B cell (primary cell): Measurements from ENCODE around the gene SERPINB1. TPM values are rescaled to one million over a fixed set of nuclear protein-coding genes. Genes with fewer than 3 reads are reported as not detected.

Experiments used
- ATAC-seq: fragments of 200-7000 bp; cut with Tn5 transposase; one replicate; pipeline ENCODE4 v1.10.0; 2021; ENCODE audit warnings: low read depth, mild to moderate bottlenecking, moderate number of reproducible peaks, moderate library complexity
- CTCF ChIA-PET: fragments of 350-600 bp; sonication (Branson Sonifier 250); formaldehyde crosslinking; loops from one replicate; lab custom pipeline; 2021; ENCODE audit warnings: antibody characterized with exemption, inconsistent platforms; lab: Charles Lee
- POLR2A ChIA-PET: fragments of 350-600 bp; sonication (Branson Sonifier 250); formaldehyde crosslinking; loops from one replicate; lab custom pipeline; 2021; ENCODE audit warnings: antibody characterized with exemption; lab: Charles Lee
- DNase-seq: peaks from one replicate; pipeline ENCODE4 v3.0.0; 2013
- H2AFZ ChIP-seq: 2 replicates; pipeline ENCODE4 v1.6.1; 2012; ENCODE audit warnings: mild to moderate bottlenecking, low read depth, low read length; ENCODE audit not compliant: insufficient read depth, poor library complexity, severe bottlenecking
- H3K27ac ChIP-seq, 2 donors: 1 replicate in 1 of 2; 2 replicates in 1 of 2; pipeline ENCODE4 v1.5.1; 2012 to 2013; ENCODE audit warnings: low read length in 2 of 2, mild to moderate bottlenecking in 2 of 2, moderate library complexity in 1 of 2
- H3K27me3 ChIP-seq, 4 experiments: fragments of 200-600 bp in 1 of 4; sonication (generic) in 1 of 4; replicated peaks in 1 of 4; 1 replicate in 2 of 4; 2 replicates in 2 of 4; pipeline versions ENCODE4 v1.6.1 to v1.7.0; 2013 to 2016; ENCODE audit warnings: low read length in 3 of 4, mild to moderate bottlenecking in 2 of 4, mixed read lengths in 1 of 4, moderate library complexity in 1 of 4; ENCODE audit not compliant: insufficient read depth in 4 of 4, control insufficient read depth in 3 of 4; ENCODE audit errors: control extremely low read depth in 1 of 4
- H3K36me3 ChIP-seq, 2 experiments: replicated peaks in 1 of 2; 1 replicate in 1 of 2; 2 replicates in 1 of 2; pipeline versions ENCODE4 v1.6.1 to v1.7.1; 2013; ENCODE audit warnings: low read length in 1 of 2; ENCODE audit not compliant: insufficient read depth in 2 of 2, control insufficient read depth in 1 of 2; ENCODE audit errors: control extremely low read depth in 1 of 2, extremely low read depth in 1 of 2
- H3K4me1 ChIP-seq, 2 donors: fragments of 200-600 bp in 1 of 2; sonication (generic) in 1 of 2; 1 replicate in 1 of 2; 2 replicates in 1 of 2; pipeline versions ENCODE4 v1.5.1 to v1.6.1; 2013 to 2017; ENCODE audit warnings: low read length in 2 of 2; ENCODE audit not compliant: control insufficient read depth in 2 of 2, insufficient read depth in 2 of 2
- H3K4me2 ChIP-seq: replicated peaks from 2 replicates; pipeline ENCODE3; 2012; ENCODE audit warnings: mild to moderate bottlenecking, low read depth, low read length; ENCODE audit not compliant: poor library complexity, severe bottlenecking
- H3K4me3 ChIP-seq, 5 experiments: fragments of 200-600 bp in 1 of 5; sonication (generic) in 1 of 5; 1 replicate in 3 of 5; 2 replicates in 2 of 5; pipeline versions ENCODE4 v1.5.1 to v1.7.0; 2011 to 2016; ENCODE audit warnings: low read length in 4 of 5, mild to moderate bottlenecking in 4 of 5, low read depth in 2 of 5, control low read depth in 1 of 5, moderate library complexity in 1 of 5; ENCODE audit not compliant: insufficient read depth in 1 of 5; ENCODE audit errors: control extremely low read depth in 1 of 5, extremely low read depth in 1 of 5
- H3K79me2 ChIP-seq: fragments of 200-600 bp; sonication (generic); one replicate; pipeline ENCODE4 v1.6.0; 2016; ENCODE audit warnings: low read length; ENCODE audit not compliant: control insufficient read depth, insufficient read depth
- H3K9ac ChIP-seq: fragments of 200-600 bp; sonication (generic); 2 replicates; pipeline ENCODE4 v1.6.1; 2017; ENCODE audit warnings: mild to moderate bottlenecking, low read length, moderate library complexity
- H3K9me3 ChIP-seq, 3 donors: one replicate each; pipeline versions ENCODE4 v1.6.1 to v1.7.1; 2013; ENCODE audit warnings: low read length in 2 of 3; ENCODE audit not compliant: control insufficient read depth in 2 of 3, insufficient read depth in 1 of 3; ENCODE audit errors: control extremely low read depth in 1 of 3
- H4K20me1 ChIP-seq: 2 replicates; pipeline ENCODE4 v1.6.0; 2012; ENCODE audit warnings: mild to moderate bottlenecking, low read length; ENCODE audit not compliant: insufficient read depth, control insufficient read depth, poor library complexity, severe bottlenecking
- H3K27ac Mint-ChIP-seq: one replicate; pipeline ENCODE4 v1.8.0; 2021; ENCODE audit warnings: mixed read lengths
- H3K27me3 Mint-ChIP-seq: one replicate; pipeline ENCODE4 v1.8.0; 2021; ENCODE audit warnings: mixed read lengths
- H3K4me1 Mint-ChIP-seq: one replicate; pipeline ENCODE4 v1.8.0; 2021; ENCODE audit warnings: mixed read lengths
- H3K4me3 Mint-ChIP-seq: one replicate; pipeline ENCODE4 v1.8.0; 2021; ENCODE audit warnings: mixed read lengths
- H3K9me3 Mint-ChIP-seq: one replicate; pipeline ENCODE4 v1.8.0; 2022; ENCODE audit warnings: mixed read lengths; ENCODE audit not compliant: insufficient read depth
- EZH2 ChIP-seq: IDR thresholded peaks from 2 replicates; pipeline ENCODE4 v1.6.1; 2012; ENCODE audit warnings: borderline replicate concordance, low read depth, mild to moderate bottlenecking, moderate library complexity, low read length; ENCODE audit not compliant: insufficient read depth, poor library complexity, severe bottlenecking
- WGBS: methylation state at CpG from one replicate; pipeline ENCODE4 v1.1.5; 2013; ENCODE audit warnings: missing lambda C conversion rate; ENCODE audit not compliant: insufficient coverage; 5-methylcytosine and 5-hydroxymethylcytosine counted together
- intact Hi-C: fragments of 100-400 bp; cut with micrococcal nuclease; formaldehyde crosslinking; loops from one replicate; pipeline ENCODE4 v1.10.0; 2022
- polyA plus RNA-seq: library from polyadenylated mRNA; depleted of rRNA; stranded (reverse); fragments of >200 nt; gene quantifications from 2 replicates; pipeline ENCODE4 v1.2.3, GENCODE V29; 2012
- total RNA-seq, 2 donors: library from RNA; stranded (reverse); fragments of 120-200 nt in 1 of 2; gene quantifications; 1 replicate in 1 of 2; 2 replicates in 1 of 2; pipeline versions ENCODE4 v1.2.3 to v1.2.4, GENCODE V29; 2013 to 2022
- TF ChIP-seq, protein P1 (sequence below): fragments of 200-600 bp; IDR thresholded peaks from one replicate; pipeline ENCODE4 v1.8.0; 2022; ENCODE audit warnings: antibody characterized with exemption, mild to moderate bottlenecking

The SERPINB1 gene
- total and polyA plus RNA-seq, 2 donors (not counting 1 experiment from before 2014, with no cell fraction given): 23.2 to 52.5 TPM

DNA sequence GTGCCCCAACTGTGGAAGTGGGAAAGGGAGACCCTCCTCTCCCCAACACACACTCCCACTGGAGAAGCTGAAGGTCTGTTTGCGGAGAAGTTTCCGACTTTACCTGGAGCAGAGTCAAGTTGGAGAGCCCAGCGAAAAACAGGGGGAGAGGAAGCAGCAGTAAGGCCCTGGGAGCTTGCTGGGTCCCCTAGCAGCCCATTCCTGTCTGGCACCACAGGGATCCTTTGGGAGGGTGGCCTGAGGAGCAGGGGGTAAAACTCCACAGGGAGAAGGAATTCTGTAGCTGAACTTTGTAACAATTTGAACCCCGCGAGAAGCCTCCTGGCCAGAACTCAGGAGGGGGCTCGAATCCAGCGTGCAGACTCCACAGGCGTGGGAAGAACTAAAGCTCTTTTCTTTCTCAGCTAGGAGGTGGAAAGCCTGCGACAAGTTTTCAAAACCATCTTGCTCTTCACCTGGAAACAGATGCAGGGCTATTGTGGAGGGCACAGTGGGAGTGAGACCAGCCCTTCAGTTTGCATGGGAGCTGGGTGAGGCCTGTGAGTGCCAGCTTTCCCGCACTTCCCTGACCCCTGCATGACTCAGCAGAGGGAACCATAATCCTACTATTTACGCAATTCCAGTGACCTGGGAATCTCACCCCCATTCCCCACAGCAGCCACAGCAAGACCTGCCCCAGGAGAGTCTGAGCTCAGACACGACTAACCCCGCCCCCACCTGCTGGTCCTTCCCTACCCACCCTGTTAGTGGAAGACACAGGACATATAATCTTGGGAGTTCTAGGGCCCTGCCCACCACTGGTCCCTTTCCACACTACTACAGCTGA, 35.6 kb upstream of the SERPINB1 start:
- peak overlapping the region in 3 of 5 experiments; percentile 3 to 64 (median 62) for H3K4me3 ChIP-seq
- intact Hi-C loops: no loop called here

More for the DNA sequence above, 35.6 kb upstream of the SERPINB1 start:
- H3K4me1 Mint-ChIP-seq: peaks cover 89% of the 10 kb centered on the region
- ChIA-PET POLR2A (interaction anchor here (0.6 to 2.9 kb wide), 8 partner anchors 7 to 31 kb away, joined by 3 to 13 read pairs (median 6); no protein-coding TSS in a partner anchor), CTCF (interaction anchor here (0.9 to 5.2 kb wide), 10 partner anchors 14 to 111 kb away, joined by 3 to 33 read pairs (median 4); no protein-coding TSS in a partner anchor)
- H3K79me2 ChIP-seq: peaks cover 80% of the 10 kb centered on the region
- ATAC-seq (no peak), DNase-seq (peak; percentile 16)
- H3K27ac Mint-ChIP-seq: peak overlapping the region; percentile 97
- H3K9me3 ChIP-seq: no peaks in the 10 kb centered on the region
- peaks cover 3% of the 10 kb centered on the region for H3K9me3 Mint-ChIP-seq
- TF ChIP-seq, protein P1, sequence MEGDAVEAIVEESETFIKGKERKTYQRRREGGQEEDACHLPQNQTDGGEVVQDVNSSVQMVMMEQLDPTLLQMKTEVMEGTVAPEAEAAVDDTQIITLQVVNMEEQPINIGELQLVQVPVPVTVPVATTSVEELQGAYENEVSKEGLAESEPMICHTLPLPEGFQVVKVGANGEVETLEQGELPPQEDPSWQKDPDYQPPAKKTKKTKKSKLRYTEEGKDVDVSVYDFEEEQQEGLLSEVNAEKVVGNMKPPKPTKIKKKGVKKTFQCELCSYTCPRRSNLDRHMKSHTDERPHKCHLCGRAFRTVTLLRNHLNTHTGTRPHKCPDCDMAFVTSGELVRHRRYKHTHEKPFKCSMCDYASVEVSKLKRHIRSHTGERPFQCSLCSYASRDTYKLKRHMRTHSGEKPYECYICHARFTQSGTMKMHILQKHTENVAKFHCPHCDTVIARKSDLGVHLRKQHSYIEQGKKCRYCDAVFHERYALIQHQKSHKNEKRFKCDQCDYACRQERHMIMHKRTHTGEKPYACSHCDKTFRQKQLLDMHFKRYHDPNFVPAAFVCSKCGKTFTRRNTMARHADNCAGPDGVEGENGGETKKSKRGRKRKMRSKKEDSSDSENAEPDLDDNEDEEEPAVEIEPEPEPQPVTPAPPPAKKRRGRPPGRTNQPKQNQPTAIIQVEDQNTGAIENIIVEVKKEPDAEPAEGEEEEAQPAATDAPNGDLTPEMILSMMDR: no peak
- no peak for TF ChIP-seq EZH2
- H3K36me3 ChIP-seq: no peaks in the 10 kb centered on the region
- H3K9ac ChIP-seq: peak overlapping the region; percentile 70
- no peaks in the 10 kb centered on the region for H4K20me1 ChIP-seq
- H3K27me3 ChIP-seq: no peaks in the 10 kb centered on the region
- peak overlapping the region; percentile 0 for H2AFZ ChIP-seq
- H3K4me1 ChIP-seq: peaks cover 72 to 73% of the 10 kb centered on the region in 2 donors
- peak overlapping the region; percentile 91 for H3K4me3 Mint-ChIP-seq
- H3K27ac ChIP-seq: peak overlapping the region; percentile 91 to 94
- no peaks in the 10 kb centered on the region for H3K27me3 Mint-ChIP-seq
- WGBS: 88% methylated on average over 10 of the region's 13 CpGs
- H3K4me2 ChIP-seq: peak overlapping the region; percentile 91
